HG03469 (cell line): ENCODE results near the gene KIF3C.

Experiments used
- ATAC-seq: cut with Tn5 transposase; IDR thresholded peaks from one replicate; pipeline ENCODE4 v1.9.1; 2021; ENCODE audit warnings: mild to moderate bottlenecking, moderate library complexity, moderate number of reproducible peaks; ENCODE audit not compliant: unreplicated experiment

Gene KIF3C

GRCh38 chr2:25881764-25882163 lies 100.5 kb downstream of the KIF3C start:
- no peak for ATAC-seq

DNA sequence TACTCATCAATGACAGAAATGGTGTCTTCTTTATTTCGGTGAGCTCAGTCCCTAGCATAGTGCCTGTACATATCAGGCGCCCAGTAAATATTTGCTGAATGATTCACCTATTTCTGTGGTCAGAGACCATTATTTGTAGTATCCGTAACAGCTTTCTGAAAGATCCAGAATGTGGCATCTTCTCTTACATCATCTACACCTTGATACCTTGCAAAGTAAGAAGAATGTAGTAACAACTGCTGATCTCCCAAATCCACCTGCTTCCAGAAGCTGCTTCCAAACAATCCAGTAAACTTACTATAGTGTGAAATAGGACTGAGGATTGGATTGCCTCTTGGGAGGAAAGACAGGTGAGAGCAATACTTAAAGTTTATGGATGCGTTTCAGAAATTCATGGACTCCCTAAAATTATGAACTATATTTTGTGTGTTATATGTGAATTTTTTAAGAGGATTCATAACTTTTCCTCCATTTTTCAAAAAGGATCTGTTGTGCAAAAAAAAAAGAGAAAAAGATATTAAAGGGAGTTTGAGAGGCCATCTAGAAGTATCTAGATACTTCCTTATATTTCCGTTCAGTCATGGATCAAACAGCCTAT lies 103.1 kb downstream of the KIF3C start:
- no peak for ATAC-seq

DNA sequence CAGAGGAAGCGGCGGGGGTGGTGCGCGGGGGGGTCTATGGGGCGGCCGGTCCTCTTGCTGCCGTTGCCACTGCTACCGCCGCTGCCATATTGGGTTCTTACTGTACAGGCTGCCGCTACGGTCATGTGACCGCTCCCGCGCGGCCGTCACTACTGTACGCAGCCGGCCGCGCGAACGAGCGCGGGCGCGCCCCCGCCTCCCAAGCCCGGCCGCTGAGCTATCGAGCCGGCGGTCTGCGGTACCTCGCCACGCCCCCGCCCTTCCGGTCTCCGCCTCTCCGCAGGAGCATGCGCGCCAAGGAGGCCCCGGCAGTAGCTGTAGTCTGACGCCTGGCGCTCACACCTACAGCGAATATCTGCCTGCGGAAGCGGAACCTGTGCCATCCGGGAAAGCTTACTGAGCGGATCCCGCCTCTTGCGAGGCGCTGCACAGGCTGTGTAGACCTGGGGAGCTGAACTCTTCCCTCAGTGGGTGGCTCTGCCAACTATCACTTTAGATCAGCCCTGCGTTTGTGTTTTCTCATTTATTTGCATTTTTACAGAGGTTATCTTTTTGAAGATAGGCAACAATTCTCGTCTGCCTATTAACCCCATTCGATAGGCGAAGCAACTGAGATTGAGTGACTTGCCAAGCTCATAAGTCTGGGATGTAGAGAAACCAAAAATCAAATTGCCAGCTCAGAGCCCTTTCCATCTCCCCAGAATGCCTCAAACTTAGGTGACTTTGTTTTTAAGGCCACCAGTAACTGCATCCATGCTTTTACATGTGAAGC lies 103.8 kb downstream of the KIF3C start, which contains the start of gene ASXL2:
Gene ASXL2, minus strand, starts transcription at position 127 of the 772 bp plus-strand sequence. CDS start 265 bp downstream, outside the sequence.
- peak; percentile 86 for ATAC-seq

GRCh38 chr2:25877431-25878360 lies 104.6 kb downstream of the KIF3C start:
- ATAC-seq = peak; percentile 25
